Neural crest cell (in vitro differentiated cells): Measurements from ENCODE around the gene FYB2. TPM values are rescaled to one million over a fixed set of nuclear protein-coding genes. Genes with fewer than 3 reads are reported as not detected.

ENCODE experiments used
- DNase-seq: peaks from one replicate; pipeline ENCODE4 v3.0.0; 2021; ENCODE audit warnings: low read depth, mixed read lengths, low spot score
- H3K27ac Mint-ChIP-seq: one replicate; pipeline ENCODE4 v1.8.0; 2021; ENCODE audit warnings: mild to moderate bottlenecking, mixed read lengths; ENCODE audit not compliant: unreplicated experiment
- H3K27me3 Mint-ChIP-seq: 2 replicates; pipeline ENCODE4 v1.8.0; 2021; ENCODE audit warnings: low read depth, mild to moderate bottlenecking, mixed read lengths
- H3K36me3 Mint-ChIP-seq: 2 replicates; pipeline ENCODE4 v1.8.0; 2021; ENCODE audit warnings: low read depth, mild to moderate bottlenecking, mixed read lengths
- H3K4me1 Mint-ChIP-seq: 2 replicates; pipeline ENCODE4 v1.8.0; 2021; ENCODE audit warnings: mixed read lengths
- H3K4me3 Mint-ChIP-seq: one replicate; pipeline ENCODE4 v1.8.0; 2021; ENCODE audit warnings: mild to moderate bottlenecking, mixed read lengths
- H3K9me3 Mint-ChIP-seq: 2 replicates; pipeline ENCODE4 v1.8.0; 2021; ENCODE audit warnings: mixed read lengths
- total RNA-seq: library from RNA; stranded (reverse); gene quantifications from 2 replicates; pipeline ENCODE4 v1.2.1, GENCODE V29; 2021
- TF ChIP-seq, protein P1 (sequence below): fragments of 200-600 bp; sonication (generic); conservative IDR thresholded peaks from 2 replicates; pipeline ENCODE4 v1.5.0; 2021; ENCODE audit warnings: antibody characterized with exemption, mild to moderate bottlenecking

Gene FYB2
- total RNA-seq, 1 donor from 2014 or later = not detected

DNA sequence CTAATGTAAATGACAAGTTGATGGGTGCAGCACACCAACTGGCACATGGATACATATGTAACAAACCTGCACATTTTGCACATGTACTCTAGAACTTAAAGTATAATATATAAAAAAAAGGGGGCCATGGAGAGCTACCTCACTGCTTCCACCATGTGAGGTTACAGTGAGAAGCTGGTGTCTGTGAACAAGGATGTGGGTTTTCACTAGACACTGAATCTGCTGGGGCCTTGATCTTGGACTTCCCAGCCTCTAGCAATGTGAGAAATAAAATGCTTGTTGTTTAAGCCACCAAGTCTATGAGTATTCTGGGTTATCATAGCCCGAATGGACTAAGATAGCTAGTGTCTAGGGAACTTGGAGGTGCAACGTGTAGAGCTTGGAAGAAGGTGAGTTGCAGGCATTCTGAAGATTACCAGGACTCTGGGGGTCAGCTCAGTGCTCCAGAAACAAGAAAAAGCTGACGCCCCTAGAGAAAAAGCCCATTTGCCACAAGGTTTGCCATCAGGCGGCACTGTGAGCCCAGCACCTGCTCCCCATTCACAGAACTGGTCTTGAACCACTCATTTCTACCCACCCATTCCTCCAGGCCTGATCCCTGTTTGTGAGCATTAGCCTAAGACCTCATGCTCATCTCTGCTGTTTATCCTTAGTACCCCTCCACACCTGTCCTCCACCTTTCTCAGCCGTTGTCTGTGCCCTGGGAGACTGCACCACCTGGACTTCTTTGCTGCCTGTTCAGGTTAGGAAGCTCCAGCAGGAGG, 15.1 kb upstream of the FYB2 start:
- TF ChIP-seq, protein P1, sequence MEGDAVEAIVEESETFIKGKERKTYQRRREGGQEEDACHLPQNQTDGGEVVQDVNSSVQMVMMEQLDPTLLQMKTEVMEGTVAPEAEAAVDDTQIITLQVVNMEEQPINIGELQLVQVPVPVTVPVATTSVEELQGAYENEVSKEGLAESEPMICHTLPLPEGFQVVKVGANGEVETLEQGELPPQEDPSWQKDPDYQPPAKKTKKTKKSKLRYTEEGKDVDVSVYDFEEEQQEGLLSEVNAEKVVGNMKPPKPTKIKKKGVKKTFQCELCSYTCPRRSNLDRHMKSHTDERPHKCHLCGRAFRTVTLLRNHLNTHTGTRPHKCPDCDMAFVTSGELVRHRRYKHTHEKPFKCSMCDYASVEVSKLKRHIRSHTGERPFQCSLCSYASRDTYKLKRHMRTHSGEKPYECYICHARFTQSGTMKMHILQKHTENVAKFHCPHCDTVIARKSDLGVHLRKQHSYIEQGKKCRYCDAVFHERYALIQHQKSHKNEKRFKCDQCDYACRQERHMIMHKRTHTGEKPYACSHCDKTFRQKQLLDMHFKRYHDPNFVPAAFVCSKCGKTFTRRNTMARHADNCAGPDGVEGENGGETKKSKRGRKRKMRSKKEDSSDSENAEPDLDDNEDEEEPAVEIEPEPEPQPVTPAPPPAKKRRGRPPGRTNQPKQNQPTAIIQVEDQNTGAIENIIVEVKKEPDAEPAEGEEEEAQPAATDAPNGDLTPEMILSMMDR = no peak
- Mint-ChIP-seq H3K9me3 (no peaks in the 10 kb centered on the region), H3K4me1 (peaks cover 9% of the 10 kb centered on the region), H3K36me3 (no peaks in the 10 kb centered on the region), H3K27ac (peak overlapping the region; percentile 20), H3K27me3 (peaks cover 2% of the 10 kb centered on the region), H3K4me3 (no peak overlapping the region)
- DNase-seq = no peak

DNA sequence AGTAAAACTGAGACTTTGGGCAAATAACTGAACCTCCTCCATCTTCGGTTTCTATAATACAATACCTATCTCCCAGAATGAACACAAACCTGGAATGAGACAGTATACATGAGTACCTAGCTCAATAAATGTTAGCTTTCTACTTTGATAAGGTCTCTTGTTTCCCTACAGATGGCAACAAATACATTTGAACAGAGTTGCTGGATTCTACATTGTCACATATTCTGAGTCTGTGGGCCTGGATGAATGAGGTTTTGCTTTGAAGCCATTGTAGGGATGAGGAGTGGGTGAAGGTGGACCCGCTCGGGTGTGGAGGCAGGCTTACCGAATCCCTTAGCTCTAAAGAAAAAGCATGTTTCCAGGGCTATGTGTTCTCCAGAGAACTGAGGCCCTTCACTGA, 13.9 kb upstream of the FYB2 start:
- Mint-ChIP-seq H3K36me3 (no peaks in the 10 kb centered on the region), H3K9me3 (no peaks in the 10 kb centered on the region), H3K4me1 (peaks cover 9% of the 10 kb centered on the region), H3K27me3 (peaks cover 10% of the 10 kb centered on the region), H3K27ac (no peak overlapping the region), H3K4me3 (no peak overlapping the region)
- TF ChIP-seq, protein P1 = no peak
- no peak for DNase-seq

DNA sequence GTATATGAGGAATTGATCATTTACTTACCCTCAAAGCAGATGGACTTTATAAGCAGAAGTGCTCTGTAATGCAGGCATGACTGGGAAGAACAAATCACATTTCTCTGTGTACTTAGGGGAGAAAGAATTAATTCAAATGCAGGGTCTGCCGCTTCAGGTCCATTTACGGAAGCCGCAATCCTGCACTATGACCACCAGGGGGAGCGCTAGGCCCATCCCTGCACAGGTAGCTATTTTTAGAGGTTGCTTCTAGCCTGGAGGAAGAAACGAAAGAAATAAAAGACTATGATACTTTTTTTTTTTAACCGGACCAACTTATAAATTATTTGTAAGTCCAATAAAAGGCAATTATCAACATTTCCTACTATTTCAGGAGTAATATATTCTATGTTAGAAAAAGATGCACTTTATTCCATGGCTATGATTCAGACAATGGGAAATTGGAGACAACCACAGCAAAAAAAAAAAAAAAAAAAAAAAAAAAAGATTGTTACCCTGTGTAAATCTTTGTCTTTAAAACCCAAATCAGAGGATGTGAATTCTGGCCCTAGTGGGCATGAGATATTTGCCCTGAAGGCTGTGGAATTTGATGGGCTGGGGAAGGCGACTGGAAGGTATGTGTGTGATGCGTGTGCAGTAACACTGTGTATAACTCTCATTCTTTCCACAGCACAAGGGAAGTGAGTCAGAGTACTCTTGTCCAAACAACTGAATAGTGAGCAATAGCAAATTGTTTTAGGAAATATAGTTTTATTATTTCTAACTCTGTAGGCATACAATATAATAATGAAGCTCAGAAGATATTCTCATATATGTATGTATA, 12.9 kb upstream of the FYB2 start:
- Mint-ChIP-seq H3K4me3 (no peak overlapping the region), H3K27me3 (peaks cover 10% of the 10 kb centered on the region), H3K9me3 (no peaks in the 10 kb centered on the region), H3K27ac (no peak overlapping the region), H3K36me3 (no peaks in the 10 kb centered on the region), H3K4me1 (peaks cover 9% of the 10 kb centered on the region)
- TF ChIP-seq, protein P1 = peak; percentile 99
- DNase-seq = peak; percentile 75

DNA sequence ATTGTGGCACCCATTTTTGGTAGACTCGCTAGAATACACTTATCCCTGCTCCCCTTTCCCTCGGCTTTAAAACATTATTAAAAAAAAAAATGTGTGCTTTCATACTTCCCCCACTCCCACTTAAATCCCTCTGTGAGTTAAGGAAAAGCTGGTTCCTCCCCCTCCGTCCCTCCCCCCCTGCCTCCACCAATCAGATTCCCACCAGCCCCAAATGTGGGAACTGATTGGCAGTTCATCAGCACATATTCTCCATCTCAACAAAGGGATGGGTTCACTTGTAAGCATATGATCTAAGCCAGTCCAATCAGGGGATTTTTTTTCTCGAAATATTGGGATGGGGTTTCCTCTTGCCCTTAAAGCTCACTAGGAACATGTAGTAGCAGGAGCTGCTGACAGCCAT, 10.8 kb upstream of the FYB2 start:
- H3K9me3 Mint-ChIP-seq = peaks cover 6% of the 10 kb centered on the region
- H3K4me1 Mint-ChIP-seq = peaks cover 9% of the 10 kb centered on the region
- H3K36me3 Mint-ChIP-seq = no peaks in the 10 kb centered on the region
- no peak overlapping the region for H3K27ac Mint-ChIP-seq
- H3K4me3 Mint-ChIP-seq = no peak overlapping the region
- peaks cover 17% of the 10 kb centered on the region for H3K27me3 Mint-ChIP-seq
- TF ChIP-seq, protein P1 = no peak
- DNase-seq = no peak

DNA sequence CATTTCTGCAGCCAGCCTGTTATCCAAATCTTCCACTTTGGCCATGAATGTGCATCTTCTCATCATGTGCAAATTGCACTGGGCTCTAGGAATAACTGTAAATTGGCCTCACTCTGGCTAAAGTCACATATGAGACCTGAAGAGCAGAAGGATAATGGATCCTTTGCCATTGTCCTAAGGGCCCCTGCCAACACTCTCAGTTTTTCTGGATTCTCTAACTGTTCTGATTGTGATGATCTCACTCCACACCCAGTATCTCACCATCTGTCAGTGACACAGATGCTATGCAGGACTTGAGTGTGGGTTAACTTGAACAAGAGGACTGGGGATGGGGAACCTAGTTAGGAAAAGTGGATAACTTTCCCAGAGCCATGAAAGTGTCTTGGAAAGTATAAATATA, 8.5 kb upstream of the FYB2 start:
- Mint-ChIP-seq H3K27me3 (peaks cover 35% of the 10 kb centered on the region), H3K9me3 (peaks cover 10% of the 10 kb centered on the region), H3K4me3 (no peak overlapping the region), H3K36me3 (no peaks in the 10 kb centered on the region), H3K27ac (no peak overlapping the region), H3K4me1 (peaks cover 14% of the 10 kb centered on the region)
- DNase-seq = no peak
- TF ChIP-seq, protein P1 = no peak
